Measurements from ENCODE around the gene RTL10.

DNA sequence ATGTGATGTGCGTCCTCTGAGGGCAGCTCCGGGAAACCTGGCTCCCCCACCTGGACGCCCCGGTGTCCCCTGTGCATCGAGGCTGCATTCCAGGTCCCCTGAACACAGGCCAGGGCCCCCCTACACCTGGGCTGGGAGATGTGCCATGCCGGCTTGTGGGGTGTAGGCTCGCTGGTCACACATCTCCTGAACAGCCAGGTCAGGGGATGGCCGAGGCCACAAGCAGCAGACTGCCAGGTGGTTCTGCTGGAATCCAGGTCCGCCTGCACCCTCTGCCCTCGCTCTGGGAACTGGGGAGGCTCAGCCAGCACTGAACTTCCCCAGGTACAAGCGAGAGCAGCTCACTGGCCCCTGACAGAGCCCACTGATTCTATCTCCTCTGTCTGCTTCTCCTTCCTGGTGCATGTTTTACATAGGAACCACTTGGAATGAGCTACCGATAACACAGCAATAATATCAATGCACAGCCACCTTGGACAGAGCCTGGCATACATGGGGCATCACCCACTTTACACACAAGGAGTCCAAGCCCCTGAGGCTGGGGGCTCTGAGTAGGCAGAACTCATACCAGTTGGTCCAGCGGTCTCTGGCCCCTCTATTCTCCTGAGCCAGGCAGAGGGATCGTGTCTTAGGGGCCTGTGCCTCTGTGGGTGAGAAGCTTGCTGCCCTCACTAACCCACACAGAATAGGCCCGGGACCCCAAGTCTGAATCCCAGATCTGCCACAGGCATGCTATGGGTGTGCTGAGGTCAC lies 47.3 kb downstream of the RTL10 start:
- TF ChIP-seq, protein P1, sequence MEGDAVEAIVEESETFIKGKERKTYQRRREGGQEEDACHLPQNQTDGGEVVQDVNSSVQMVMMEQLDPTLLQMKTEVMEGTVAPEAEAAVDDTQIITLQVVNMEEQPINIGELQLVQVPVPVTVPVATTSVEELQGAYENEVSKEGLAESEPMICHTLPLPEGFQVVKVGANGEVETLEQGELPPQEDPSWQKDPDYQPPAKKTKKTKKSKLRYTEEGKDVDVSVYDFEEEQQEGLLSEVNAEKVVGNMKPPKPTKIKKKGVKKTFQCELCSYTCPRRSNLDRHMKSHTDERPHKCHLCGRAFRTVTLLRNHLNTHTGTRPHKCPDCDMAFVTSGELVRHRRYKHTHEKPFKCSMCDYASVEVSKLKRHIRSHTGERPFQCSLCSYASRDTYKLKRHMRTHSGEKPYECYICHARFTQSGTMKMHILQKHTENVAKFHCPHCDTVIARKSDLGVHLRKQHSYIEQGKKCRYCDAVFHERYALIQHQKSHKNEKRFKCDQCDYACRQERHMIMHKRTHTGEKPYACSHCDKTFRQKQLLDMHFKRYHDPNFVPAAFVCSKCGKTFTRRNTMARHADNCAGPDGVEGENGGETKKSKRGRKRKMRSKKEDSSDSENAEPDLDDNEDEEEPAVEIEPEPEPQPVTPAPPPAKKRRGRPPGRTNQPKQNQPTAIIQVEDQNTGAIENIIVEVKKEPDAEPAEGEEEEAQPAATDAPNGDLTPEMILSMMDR (IDR thresholded peaks at IDR 0.05), result no peak
- TF ChIP-seq EZH2 (IDR thresholded peaks at IDR 0.05; ENCODE audit: borderline replicate concordance, insufficient read depth, low read depth, low read length, poor library complexity, severe bottlenecking), result no peak

All from B cell (primary cell).